HG03520 (cell line): ENCODE measurements around the gene CDH23.
A peak's percentile ranks its signal among the peaks of the same experiment; 100 is the strongest.

Experiments
- ATAC-seq: cut with Tn5 transposase; IDR thresholded peaks from one replicate; pipeline ENCODE4 v1.9.1; 2021; ENCODE audit warnings: mild to moderate bottlenecking, moderate library complexity; ENCODE audit not compliant: unreplicated experiment

CDH23 gene

DNA sequence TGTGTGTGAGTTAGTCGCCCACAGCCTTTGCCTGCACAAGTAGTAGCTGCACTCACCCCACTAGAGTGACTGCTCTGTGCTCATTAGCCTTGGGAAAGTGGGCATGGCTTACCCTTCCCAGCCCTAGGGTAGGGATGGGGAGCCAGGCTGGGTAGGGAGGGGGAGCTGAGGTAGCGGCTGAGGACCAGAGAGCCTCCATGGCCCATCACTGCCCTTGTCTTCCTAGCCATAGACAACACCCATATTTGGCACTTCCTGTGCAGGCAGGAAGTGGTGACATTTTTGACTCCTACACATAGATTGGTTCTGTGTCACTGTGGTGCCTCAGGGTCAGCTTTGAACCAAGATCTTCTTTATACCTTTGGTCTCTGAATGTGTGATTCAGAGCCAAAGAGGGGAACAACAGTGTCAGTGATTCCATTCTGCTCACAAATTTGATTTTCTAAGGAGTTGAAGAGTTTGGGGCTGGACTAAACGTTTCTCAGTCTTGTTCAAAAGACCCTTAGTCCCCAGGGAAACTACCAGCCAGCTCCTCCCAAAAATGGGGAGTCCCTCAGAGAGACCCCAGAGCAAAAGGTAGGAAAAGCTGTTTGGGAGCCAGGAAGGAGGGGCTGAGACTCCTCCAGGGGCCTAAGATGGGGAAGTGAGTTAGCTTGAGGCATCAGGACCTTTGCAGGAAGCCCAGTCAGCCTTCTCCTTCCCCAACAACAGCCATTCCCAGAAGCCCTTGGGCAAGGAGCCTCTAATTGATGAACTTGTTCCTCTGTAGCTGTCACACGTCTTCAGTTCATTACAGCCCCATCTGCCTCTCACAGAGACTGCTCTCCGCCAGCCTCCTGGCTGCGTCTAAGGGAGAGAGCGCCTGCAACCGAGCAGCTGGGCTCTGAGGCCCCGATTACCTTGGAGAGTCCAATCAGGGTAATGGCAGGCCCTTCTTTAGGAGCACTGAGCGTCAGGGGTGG, 135.0 kb downstream of the CDH23 start:
- ATAC-seq: peak; percentile 55

GRCh38 chr10:71532878-71533277, 136.2 kb downstream of the CDH23 start:
- no peak for ATAC-seq

GRCh38 chr10:71533936-71534335, 137.2 kb downstream of the CDH23 start:
- no peak for ATAC-seq

DNA sequence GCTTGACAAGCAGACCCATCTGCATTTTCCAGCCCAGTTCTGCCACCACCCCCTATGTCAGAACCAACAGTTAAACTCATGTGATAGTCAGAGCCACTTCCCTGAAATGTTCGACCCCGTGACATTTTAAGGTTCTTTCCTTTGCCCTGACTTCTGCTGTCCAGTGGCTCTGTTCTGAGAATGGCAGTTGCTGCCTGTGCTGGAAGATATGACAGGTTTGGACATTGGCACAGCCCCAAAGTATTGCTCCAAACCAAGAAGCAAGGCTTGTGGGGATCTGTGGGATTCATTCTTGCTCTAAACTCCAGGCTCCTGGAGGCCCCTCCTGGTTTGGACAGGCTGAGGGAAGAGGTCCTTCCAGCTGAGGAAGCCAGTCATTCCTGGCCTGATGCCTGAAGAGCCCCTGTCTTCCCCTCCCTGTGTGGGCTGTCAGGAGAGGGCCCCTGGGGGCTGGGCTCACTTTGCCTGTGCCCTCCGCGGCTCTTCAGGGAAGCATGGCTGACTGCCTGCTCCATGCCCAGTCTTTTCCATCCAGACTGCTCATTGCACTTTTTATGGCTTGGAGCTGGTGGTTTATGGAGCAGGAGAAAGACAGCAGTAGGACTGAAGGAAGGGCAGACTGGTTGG, 138.0 kb downstream of the CDH23 start:
- no peak for ATAC-seq

DNA sequence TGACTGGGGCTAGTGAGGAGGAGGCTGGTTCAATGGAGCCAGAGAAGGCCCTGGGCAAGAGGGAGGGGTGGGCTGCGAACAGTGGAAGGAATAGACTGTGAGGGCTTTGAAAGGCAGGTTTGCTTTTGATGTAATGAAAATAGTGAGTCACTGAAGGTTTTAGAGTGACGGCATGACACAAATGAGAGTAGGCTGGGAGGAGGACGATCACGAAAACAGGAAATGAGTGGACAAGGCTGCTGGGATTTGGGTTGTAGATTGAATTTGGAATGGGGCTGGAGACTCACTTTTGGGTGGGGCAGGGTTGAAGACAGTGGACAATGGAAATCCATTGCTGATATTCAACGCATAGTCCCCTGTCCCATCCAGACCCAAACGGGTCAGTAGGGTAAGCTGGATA, 139.6 kb downstream of the CDH23 start:
- no peak for ATAC-seq

DNA sequence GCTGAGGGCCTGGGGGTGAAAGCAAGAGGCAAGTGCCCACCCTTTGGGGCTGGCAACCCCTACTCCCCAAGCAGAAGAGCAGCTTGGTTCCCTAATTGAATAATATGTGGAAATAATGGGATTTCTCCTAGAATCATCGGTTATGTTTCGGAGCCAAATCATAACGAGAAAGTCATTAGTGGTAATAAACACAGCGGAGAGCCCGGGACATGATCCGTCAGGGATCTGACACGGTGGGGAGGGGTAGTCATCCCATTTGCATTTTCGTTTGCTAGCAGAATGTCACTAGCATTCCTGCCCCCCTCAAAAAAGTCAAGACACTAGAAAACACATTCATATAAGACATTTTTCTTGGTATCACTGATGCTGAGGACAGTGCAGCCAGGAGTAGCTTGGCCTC, 140.4 kb downstream of the CDH23 start:
- no peak for ATAC-seq

- ATAC-seq: no peak
These were observed 141.0 kb downstream of the CDH23 start for GRCh38 chr10:71537681-71538080.

DNA sequence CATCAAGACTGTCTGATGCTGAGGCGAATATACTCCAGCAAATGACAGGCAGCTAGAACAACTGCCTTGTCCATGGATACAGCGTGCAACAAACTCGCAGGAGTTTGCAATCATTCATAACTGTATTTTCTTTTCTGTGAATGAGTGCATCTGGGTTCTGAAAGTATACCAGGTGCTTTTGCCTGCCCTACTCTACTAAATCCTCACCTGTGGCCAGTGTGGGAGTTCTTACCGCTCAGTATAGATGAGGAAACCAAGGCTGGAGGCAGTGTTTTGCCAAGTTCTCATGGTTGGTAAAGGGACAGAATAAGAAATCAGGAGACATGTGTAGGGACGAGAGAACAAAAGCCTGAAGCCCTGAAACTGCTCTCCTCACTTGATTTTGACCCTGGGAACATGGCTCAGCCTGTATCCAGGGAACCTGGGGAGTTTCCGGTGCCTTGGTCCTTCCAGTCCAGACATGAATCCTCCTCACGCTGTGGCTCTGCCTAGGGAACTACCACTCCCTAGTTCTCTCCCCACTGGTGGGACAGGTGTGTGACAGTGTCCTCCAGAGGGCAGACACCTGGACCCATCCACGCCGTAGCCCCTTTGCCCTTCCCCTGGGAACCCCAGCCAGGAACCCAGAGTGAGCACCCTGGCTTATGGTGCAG, 142.0 kb downstream of the CDH23 start:
- no peak for ATAC-seq

DNA sequence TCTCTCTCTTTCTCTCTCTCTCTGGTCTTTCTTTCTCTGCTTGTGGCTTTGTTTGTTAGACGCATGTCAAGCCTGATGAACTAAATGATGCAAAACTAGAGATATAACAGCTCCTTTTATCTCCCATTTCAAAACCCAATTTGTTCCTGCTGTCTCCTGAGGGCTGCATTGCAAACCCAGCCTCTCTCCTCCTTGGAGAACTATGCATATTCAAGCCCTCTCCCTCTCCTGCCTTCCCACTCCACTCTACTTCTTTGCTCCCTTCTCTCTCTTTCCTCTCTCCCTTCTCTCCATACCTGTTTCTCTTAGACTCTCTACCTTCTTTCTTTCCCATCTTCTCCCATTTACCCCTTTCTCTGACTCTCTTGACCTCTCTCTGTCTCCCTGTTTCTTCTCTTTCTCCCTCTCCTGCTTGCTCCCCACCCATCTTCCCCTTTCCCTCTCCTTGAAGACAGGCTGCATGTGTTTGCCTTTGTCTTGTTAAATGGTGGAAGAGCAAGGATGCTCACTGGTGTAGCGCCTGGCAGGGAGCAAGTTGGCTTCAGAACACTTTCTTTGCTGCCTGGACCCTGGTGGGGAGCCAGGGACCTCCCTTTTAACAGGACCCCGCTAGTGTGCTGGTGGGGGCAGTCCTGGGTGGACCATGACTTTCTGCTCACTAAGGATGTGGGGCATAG, 142.9 kb downstream of the CDH23 start:
- ATAC-seq: no peak

GRCh38 chr10:71542478-71542877, 145.8 kb downstream of the CDH23 start:
- no peak for ATAC-seq

DNA sequence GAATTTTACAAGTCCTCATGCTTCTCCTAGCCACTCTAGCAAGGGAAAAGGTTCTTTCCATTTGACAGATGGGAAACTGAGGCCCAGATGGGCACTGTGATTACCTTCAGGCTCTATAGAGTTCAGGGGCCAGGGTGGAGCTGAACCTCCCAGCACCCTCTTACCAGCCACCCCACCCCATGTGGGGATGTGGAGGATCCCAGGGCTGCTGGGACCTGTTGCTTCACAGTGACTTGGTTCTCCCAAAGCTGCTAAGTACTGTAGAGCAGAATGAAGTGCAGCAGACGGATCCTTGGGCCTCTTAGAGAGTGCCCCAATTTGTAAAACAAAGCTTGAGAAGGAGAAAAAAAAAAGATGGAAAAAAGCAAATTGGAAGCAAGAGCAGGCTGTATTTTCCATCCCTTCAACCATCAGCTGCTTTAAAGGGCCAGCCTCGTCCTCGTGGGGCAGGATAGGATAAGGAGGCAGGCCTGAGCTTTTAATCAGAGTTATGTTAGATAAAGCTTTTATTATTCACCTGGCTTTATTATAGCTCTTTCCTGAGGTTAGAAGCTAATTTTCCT, 147.0 kb downstream of the CDH23 start:
- ATAC-seq: no peak

GRCh38 chr10:71545001-71545400, 148.3 kb downstream of the CDH23 start:
- ATAC-seq: no peak

GRCh38 chr10:71546220-71546619, 149.5 kb downstream of the CDH23 start:
- no peak for ATAC-seq

GRCh38 chr10:71547312-71547711, 150.6 kb downstream of the CDH23 start:
- no peak for ATAC-seq

DNA sequence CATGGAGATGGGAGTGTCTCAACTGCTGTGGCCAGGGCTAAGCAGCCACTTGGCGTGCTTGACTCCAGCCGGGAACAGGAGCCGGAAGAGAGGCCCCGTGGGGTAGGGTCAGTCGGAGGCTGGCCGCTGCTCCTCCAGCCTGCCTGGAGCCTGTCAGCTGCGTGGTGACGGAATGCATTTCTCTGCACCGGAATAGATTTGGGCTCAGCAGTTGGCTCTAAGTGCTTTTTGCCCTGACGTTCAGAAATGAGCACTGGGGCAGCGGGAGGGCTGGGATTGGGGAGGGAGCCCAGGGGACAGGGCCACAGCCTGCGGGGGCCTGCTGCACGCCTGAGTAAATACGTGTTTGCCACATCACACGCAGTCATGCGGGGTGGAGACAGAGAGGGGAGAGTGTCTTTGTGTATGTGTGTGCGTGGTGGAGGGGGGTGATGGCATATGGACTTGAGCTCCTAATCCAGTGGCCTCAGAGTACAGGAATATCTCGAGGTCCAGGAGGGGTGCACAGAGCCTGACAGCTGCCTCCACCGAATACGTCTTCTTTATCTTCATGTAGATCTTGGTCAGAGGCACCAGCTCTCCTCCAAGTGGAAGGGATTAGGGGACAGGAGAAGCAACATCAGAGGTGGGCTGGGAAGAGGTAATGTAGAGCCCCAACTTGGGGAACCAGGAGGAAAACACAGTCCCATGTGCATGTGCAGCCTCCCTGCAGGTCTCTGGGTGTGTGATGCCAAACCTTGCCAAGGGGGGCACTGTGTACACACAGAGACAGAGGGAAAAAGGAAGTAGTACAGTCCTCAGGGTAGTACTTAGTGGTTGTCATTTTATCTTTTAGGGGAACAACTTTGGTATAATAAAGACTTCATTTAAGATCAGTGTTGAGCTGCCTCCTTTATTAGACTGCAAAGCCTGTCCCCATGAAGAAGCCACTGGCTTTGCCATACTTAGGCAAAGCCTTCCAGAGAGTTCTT, 151.4 kb downstream of the CDH23 start:
- no peak for ATAC-seq

- ATAC-seq: no peak
These were observed 153.2 kb downstream of the CDH23 start for GRCh38 chr10:71549766-71550533.

- no peak for ATAC-seq
These were observed 153.9 kb downstream of the CDH23 start for GRCh38 chr10:71550628-71551027.

GRCh38 chr10:71551970-71552369, 155.2 kb downstream of the CDH23 start:
- ATAC-seq: no peak

DNA sequence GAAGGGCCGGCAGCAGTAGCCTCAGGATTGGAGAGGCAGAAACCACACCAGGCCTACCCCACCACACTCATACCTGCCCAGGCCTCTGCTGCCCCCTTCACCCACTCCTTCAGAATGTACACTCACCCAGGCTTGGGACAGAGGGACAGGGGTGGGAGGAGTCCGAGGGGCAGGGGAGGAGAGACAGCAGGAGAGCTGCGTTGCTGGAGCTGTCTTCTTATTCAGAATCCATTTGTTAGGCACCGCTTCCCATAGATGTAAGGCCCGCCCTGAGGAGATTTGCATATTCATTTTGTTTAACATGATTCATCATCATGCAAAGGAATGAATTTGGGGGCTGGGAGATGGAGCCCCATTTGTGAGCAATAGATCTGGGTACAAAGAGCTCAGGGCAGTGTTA, 156.7 kb downstream of the CDH23 start:
- no peak for ATAC-seq
